ENCODE results near the gene DLL4.

Gene DLL4

DNA sequence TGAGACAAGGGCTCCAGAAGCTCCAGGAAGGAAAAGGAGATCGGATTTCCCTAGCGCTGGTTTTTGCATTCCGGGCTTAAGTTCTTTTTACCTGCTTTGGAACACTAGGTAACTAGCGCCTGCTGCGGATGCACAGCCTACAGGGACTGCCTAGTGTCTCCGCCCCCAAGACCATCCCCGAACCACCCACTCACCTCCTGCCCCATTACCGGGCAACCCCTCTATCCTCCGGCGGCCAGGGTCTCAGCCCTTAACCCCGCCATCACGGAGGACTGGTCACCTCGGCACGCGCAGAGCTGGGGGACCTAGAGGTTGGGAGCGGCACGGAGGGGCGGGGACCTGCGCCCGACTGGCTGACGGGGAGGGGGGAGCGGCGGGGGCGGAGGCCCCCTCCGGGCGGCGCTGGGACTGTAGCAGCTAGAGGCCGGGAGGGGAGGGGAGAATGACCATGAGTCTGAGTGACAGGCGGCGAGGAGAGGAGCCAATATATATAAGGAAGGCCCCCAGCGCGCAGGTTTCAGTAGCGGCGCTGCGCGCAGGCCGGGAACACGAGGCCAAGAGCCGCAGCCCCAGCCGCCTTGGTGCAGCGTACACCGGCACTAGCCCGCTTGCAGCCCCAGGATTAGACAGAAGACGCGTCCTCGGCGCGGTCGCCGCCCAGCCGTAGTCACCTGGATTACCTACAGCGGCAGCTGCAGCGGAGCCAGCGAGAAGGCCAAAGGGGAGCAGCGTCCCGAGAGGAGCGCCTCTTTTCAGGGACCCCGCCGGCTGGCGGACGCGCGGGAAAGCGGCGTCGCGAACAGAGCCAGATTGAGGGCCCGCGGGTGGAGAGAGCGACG is at the start of gene DLL4:
TSS of gene DLL4 (plus strand) at position 520 of the 839 bp plus-strand sequence. CDS start 329 bp downstream, outside the sequence.
- DNase-seq (ENCODE audit: low spot score) = peak; percentile 89

- DNase-seq (ENCODE audit: low spot score) = no peak
Observed at GRCh38 chr15:40879609-40880008, 49.5 kb upstream of the DLL4 start.

GRCh38 chr15:40881351-40881750 is 47.8 kb upstream of the DLL4 start:
- no peak for DNase-seq (ENCODE audit: low spot score)

- no peak for DNase-seq (ENCODE audit: low spot score)
Observed at GRCh38 chr15:40886586-40886985, 42.6 kb upstream of the DLL4 start.

GRCh38 chr15:40889112-40889511 is 40.0 kb upstream of the DLL4 start:
- DNase-seq (ENCODE audit: low spot score) = no peak

- no peak for DNase-seq (ENCODE audit: low spot score)
Observed at GRCh38 chr15:40891138-40891537, 38.0 kb upstream of the DLL4 start.

GRCh38 chr15:40891810-40892446 is 37.2 kb upstream of the DLL4 start:
- DNase-seq (ENCODE audit: low spot score) = peak; percentile 73

DNA sequence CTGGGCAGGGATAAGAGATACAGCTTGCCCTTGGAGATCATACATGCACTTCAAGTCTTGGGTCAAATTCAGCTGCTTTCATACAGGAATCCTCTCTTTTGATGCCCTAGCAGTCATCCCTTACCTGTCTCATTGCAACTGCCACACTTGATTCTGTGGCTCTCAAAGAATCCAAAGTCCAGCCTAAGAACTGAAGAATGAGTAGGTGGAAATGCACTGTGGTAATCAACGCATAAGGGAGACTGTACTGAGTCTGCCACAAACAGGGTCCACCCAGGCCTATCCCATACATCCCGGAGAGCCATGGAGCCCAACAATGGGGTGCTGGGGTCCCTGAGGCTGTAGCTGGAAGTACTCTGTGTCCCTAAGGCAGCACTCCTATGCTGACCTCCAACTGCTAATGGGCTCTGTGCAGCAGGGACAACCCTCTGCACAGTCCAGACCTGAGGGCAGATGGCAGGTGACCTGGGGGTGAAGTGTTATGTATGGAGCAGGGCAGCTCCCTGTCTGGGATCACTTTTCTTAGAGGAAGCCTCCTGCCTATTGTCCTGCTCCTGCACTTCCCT is 36.6 kb upstream of the DLL4 start:
- no peak for DNase-seq (ENCODE audit: low spot score)

- no peak for DNase-seq (ENCODE audit: low spot score)
Observed at GRCh38 chr15:40893019-40893670, 36.0 kb upstream of the DLL4 start.

- DNase-seq (ENCODE audit: low spot score) = peak; percentile 97
Observed at GRCh38 chr15:40893733-40894680, 35.1 kb upstream of the DLL4 start, which contains the start of gene VPS18. VPS18 (plus strand) TSS chr15:40894450; CDS start chr15:40894769, 319 bp downstream.

DNA sequence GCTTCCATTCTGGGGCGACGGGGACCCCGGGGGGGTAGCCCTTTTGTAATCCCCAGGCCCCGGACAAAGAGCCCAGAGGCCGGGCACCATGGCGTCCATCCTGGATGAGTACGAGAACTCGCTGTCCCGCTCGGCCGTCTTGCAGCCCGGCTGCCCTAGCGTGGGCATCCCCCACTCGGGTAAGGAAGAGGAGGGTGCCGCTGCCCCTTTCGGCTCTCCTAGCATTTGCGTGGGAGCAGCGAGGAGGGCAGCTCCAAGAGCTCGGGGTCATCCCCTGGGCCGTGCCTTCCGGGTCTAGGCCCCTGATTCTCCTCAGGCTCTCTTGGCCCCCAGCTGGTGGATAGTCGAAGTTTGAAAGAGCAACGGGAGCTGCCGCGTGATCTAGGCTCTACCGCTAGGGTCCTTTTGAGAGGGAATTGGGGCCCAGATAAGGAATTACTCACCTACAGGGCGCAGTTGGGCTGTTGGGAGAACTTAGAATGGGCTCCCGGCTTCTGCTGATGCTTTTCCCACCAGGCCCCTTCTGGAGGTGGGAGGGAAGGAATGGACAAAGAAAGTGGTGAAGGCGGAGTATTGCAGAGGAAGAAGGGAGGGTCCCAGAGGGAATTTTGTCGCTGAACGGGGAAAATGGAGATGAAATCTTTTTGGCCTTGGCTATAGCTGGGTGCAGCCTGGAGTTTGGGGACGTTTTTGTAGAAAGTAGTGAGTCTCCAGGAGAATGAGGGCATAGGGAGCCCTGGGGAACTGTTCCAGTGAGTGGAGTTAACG is 34.3 kb upstream of the DLL4 start:
- DNase-seq (ENCODE audit: low spot score) = peak; percentile 95

- DNase-seq (ENCODE audit: low spot score) = no peak
Observed at GRCh38 chr15:40899536-40900207, 29.5 kb upstream of the DLL4 start.

- DNase-seq (ENCODE audit: low spot score) = no peak
Observed at GRCh38 chr15:40900256-40901052, 28.7 kb upstream of the DLL4 start.

GRCh38 chr15:40901053-40901443 is 28.1 kb upstream of the DLL4 start:
- DNase-seq (ENCODE audit: low spot score) = no peak

DNA sequence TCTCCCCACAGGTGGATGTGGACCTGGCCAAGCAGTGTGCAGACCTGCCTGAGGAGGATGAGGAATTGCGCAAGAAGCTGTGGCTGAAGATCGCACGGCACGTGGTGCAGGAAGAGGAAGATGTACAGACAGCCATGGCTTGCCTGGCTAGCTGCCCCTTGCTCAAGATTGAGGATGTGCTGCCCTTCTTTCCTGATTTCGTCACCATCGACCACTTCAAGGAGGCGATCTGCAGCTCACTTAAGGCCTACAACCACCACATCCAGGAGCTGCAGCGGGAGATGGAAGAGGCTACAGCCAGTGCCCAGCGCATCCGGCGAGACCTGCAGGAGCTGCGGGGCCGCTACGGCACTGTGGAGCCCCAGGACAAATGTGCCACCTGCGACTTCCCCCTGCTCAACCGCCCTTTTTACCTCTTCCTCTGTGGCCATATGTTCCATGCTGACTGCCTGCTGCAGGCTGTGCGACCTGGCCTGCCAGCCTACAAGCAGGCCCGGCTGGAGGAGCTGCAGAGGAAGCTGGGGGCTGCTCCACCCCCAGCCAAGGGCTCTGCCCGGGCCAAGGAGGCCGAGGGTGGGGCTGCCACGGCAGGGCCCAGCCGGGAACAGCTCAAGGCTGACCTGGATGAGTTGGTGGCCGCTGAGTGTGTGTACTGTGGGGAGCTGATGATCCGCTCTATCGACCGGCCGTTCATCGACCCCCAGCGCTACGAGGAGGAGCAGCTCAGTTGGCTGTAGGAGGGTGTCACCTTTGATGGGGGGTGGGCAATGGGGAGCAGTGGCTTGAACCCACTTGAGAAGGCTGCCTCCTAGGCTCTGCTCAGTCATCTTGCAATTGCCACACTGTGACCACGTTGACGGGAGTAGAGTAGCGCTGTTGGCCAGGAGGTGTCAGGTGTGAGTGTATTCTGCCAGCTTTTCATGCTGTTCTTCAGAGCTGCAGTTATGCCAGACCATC is 26.3 kb upstream of the DLL4 start:
- DNase-seq (ENCODE audit: low spot score) = peak; percentile 30

GRCh38 chr15:40904552-40905201 is 24.5 kb upstream of the DLL4 start:
- no peak for DNase-seq (ENCODE audit: low spot score)
